RWPE2 (cell line): ENCODE measurements around the gene TOM1L2.

ENCODE experiments used
- ATAC-seq: fragments of 200-7000 bp; cut with Tn5 transposase; 3 replicates; pipeline ENCODE4 v1.9.1; 2021; ENCODE audit warnings: low read depth
- DNase-seq: peaks from one replicate; pipeline ENCODE4 v3.0.0-alpha.2; 2020; ENCODE audit warnings: low spot score
- H3K27ac ChIP-seq: fragments of 450-650 bp; 2 replicates; pipeline ENCODE4 v1.5.1; 2017; ENCODE audit warnings: mild to moderate bottlenecking; ENCODE audit not compliant: poor library complexity, severe bottlenecking
- H3K27me3 ChIP-seq: fragments of 250-450 bp; sonication (Bioruptor Pico); 2 replicates; pipeline ENCODE4 v1.5.1; 2021; ENCODE audit warnings: mild to moderate bottlenecking, moderate library complexity; ENCODE audit not compliant: insufficient read depth, poor library complexity, severe bottlenecking
- H3K36me3 ChIP-seq: fragments of 250-450 bp; sonication (Bioruptor Pico); 2 replicates; pipeline ENCODE4 v1.5.1; 2020; ENCODE audit warnings: low read depth, mild to moderate bottlenecking, moderate library complexity
- H3K4me1 ChIP-seq: fragments of 250-450 bp; sonication (Bioruptor Pico); 2 replicates; pipeline ENCODE4 v1.5.1; 2021; ENCODE audit warnings: mild to moderate bottlenecking, moderate library complexity; ENCODE audit not compliant: insufficient read depth, poor library complexity, severe bottlenecking
- H3K4me3 ChIP-seq: fragments of 250-450 bp; sonication (Bioruptor Pico); 2 replicates; pipeline ENCODE4 v1.5.1; 2021; ENCODE audit warnings: mild to moderate bottlenecking, moderate library complexity; ENCODE audit not compliant: severe bottlenecking
- H3K9me3 ChIP-seq: fragments of 250-450 bp; sonication (Bioruptor Pico); 2 replicates; pipeline ENCODE4 v1.5.1; 2021; ENCODE audit warnings: mild to moderate bottlenecking, moderate library complexity; ENCODE audit not compliant: severe bottlenecking
- TF ChIP-seq, protein P1 (sequence below): fragments of 450-650 bp; IDR thresholded peaks from one replicate; pipeline ENCODE4 v1.5.1; 2017; ENCODE audit warnings: mild to moderate bottlenecking, moderate library complexity; ENCODE audit not compliant: poor library complexity, severe bottlenecking

TOM1L2 gene

GRCh38 chr17:17832032-17832363, 140.2 kb downstream of the TOM1L2 start:
- no peak for ATAC-seq

DNA sequence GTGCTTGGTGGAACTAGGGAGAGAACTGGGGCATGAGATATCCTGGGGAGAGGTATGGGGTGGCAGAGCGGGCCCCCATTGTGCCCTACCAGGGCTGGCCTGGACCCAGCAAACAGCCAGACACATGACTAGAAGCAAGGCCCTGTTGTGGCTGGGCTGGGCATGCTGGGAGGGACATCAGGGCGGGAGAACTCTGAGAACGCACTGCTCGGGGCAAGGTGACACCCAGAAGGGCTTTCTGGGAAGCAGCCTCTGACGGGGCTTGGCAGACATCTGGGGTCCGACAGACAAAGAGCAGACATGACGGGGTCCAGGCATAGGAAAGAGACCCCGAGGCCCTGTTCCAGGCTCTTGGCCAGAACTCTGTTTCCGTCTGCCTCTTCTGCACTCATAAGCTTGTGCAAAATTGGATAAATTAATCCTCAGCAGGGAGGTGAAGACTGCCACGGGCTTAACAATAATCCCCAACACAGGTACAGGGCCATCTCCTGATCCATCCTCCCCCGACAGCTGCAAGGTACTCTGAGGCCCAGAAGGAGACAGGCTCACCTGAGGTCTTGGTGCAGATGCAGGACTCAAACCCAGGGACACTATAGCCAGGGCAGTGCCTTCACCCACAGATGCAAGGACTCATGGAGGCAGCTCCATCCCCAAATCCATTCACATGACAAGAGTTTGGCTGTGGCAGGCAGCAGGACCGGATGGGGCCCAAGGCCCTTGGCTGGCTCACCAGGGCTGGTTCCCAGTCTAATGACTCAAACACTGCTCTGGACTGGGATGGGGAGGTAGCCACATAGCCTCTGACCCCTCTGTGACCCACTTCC, 140.8 kb downstream of the TOM1L2 start:
- peaks cover 72% of the 10 kb centered on the region for H3K36me3 ChIP-seq
- H3K27me3 ChIP-seq: no peaks in the 10 kb centered on the region
- TF ChIP-seq, protein P1, sequence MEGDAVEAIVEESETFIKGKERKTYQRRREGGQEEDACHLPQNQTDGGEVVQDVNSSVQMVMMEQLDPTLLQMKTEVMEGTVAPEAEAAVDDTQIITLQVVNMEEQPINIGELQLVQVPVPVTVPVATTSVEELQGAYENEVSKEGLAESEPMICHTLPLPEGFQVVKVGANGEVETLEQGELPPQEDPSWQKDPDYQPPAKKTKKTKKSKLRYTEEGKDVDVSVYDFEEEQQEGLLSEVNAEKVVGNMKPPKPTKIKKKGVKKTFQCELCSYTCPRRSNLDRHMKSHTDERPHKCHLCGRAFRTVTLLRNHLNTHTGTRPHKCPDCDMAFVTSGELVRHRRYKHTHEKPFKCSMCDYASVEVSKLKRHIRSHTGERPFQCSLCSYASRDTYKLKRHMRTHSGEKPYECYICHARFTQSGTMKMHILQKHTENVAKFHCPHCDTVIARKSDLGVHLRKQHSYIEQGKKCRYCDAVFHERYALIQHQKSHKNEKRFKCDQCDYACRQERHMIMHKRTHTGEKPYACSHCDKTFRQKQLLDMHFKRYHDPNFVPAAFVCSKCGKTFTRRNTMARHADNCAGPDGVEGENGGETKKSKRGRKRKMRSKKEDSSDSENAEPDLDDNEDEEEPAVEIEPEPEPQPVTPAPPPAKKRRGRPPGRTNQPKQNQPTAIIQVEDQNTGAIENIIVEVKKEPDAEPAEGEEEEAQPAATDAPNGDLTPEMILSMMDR: no peak
- H3K27ac ChIP-seq: peak overlapping the region; percentile 10
- no peaks in the 10 kb centered on the region for H3K9me3 ChIP-seq
- no peak for DNase-seq
- no peak for ATAC-seq
- H3K4me3 ChIP-seq: no peak overlapping the region
- peaks cover 23% of the 10 kb centered on the region for H3K4me1 ChIP-seq

More at GRCh38 chr17:17832032-17832363, 140.2 kb downstream of the TOM1L2 start:
- peaks cover 68% of the 10 kb centered on the region for H3K36me3 ChIP-seq
- H3K27ac ChIP-seq: peak overlapping the region; percentile 10
- TF ChIP-seq, protein P1: no peak
- H3K9me3 ChIP-seq: no peaks in the 10 kb centered on the region
- H3K27me3 ChIP-seq: no peaks in the 10 kb centered on the region
- DNase-seq: no peak
- no peak overlapping the region for H3K4me3 ChIP-seq
- peaks cover 19% of the 10 kb centered on the region for H3K4me1 ChIP-seq

DNA sequence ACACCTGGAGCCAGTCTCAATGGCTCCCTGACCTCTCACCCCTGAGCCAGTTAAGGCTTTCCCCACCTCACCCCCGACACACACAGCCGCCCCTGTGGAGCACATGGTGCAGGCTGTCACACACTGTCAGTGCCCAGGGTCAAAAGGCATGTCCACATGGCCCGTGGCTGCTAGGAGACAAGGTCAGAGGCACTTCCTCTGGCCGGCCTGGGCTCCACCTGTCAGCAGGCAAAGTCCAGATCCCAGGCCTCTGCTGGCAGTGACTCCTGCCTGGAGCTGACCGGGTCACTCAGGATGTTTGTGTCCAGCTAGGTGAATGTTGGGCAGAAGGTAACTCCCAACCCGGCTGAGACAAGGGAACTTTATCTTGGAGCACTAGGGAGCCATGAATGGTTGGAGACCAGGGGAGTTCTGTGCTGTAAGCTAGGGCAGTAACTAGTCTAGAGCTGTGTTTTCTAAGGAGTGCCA, 141.4 kb downstream of the TOM1L2 start:
- no peaks in the 10 kb centered on the region for H3K27me3 ChIP-seq
- no peaks in the 10 kb centered on the region for H3K9me3 ChIP-seq
- no peak for ATAC-seq
- peaks cover 70% of the 10 kb centered on the region for H3K36me3 ChIP-seq
- TF ChIP-seq, protein P1: no peak
- peak overlapping the region; percentile 3 for H3K27ac ChIP-seq
- peaks cover 28% of the 10 kb centered on the region for H3K4me1 ChIP-seq
- no peak for DNase-seq
- H3K4me3 ChIP-seq: no peak overlapping the region

DNA sequence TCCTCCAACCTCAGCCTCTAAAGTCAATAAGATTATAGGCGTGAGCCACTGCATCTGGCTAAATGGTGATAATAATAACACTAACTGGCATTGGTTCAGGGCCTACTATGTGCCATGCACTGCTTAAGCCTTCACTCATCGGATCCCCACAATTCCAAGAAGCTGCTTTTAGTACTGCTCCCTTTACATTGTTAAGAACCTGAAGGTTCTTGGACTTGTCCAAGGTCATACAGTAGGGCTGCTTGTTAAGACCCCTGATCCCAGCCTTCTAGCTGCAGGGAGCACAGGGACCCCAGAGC, 142.0 kb downstream of the TOM1L2 start:
- TF ChIP-seq, protein P1: no peak
- peaks cover 64% of the 10 kb centered on the region for H3K36me3 ChIP-seq
- DNase-seq (no peak), ATAC-seq (no peak)
- peaks cover 28% of the 10 kb centered on the region for H3K4me1 ChIP-seq
- H3K27ac ChIP-seq: peak overlapping the region; percentile 3
- H3K27me3 ChIP-seq: no peaks in the 10 kb centered on the region
- H3K9me3 ChIP-seq: no peaks in the 10 kb centered on the region
- no peak overlapping the region for H3K4me3 ChIP-seq

DNA sequence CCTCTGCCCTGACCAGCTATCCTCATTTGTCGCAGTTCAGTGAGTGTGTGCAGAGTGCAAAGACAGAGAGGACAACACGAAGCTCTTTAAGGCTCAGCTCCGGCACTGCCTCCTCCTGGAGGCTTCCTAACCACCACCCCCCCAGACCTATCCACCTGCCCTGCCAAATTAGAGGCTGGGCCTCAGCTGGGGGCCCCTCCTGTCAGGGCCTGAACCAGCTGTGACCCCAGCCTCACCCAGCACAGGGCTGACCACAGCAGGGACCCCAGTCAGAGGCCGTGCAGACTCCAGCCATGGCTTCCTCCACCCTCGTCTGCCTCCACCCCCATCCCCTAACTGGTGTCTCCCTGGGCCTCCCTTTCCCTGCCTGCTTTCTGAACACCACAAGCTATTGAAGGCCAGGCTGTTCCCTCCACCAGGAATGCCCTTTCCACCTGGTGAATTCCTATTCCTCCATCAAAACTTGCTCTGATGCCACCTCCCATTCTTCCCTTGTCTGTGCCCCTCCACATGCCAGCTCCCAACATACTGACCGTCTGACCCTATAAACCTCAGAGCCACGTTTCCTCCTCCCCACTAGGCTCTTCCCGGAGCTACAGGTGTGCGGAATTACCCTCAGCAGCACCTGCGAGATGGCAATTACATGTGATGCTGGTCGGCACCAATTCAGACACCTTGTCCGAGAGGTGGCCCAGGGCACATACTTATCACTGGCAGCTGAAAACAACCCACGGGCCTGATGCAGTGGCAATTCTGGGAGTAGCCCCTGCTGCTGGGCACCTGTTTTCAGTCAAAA, 144.2 kb downstream of the TOM1L2 start:
- ATAC-seq (no peak), DNase-seq (no peak)
- H3K4me3 ChIP-seq: no peak overlapping the region
- H3K27ac ChIP-seq: peak overlapping the region; percentile 94
- H3K27me3 ChIP-seq: no peaks in the 10 kb centered on the region
- peaks cover 48% of the 10 kb centered on the region for H3K36me3 ChIP-seq
- H3K9me3 ChIP-seq: no peaks in the 10 kb centered on the region
- TF ChIP-seq, protein P1: no peak
- peaks cover 32% of the 10 kb centered on the region for H3K4me1 ChIP-seq
